K562 (cell line): ENCODE measurements around the gene LBHD1. TPM values are rescaled to one million over a fixed set of nuclear protein-coding genes. Genes with fewer than 3 reads are reported as not detected.

Experiments
- CCAR2 ChIP-seq: fragments of 200-400 bp; formaldehyde crosslinking; IDR thresholded peaks from 2 replicates; pipeline ENCODE4 v1.6.1; 2017; ENCODE audit warnings: mild to moderate bottlenecking, low read depth, low read length
- DNMT1 ChIP-seq: fragments of 450-650 bp; IDR thresholded peaks from 2 replicates; pipeline ENCODE4 v1.6.1; 2016; ENCODE audit warnings: antibody characterized with exemption, mild to moderate bottlenecking
- ELF4 ChIP-seq: fragments of 450-650 bp; formaldehyde crosslinking; IDR thresholded peaks from 2 replicates; pipeline ENCODE4 v1.4.0; 2022; ENCODE audit warnings: missing genetic modification characterization
- PCBP2 ChIP-seq: fragments of 200-400 bp; formaldehyde crosslinking; IDR thresholded peaks from 2 replicates; pipeline ENCODE4 v1.6.1; 2018; ENCODE audit warnings: low read length, low read depth, mild to moderate bottlenecking, moderate library complexity; ENCODE audit not compliant: poor library complexity, severe bottlenecking
- RB1 ChIP-seq: fragments of 450-650 bp; IDR thresholded peaks from 2 replicates; pipeline ENCODE4 v1.6.1; 2017; ENCODE audit warnings: low read depth, mild to moderate bottlenecking
- RBM15 ChIP-seq: fragments of 200-400 bp; formaldehyde crosslinking; IDR thresholded peaks from 2 replicates; pipeline ENCODE4 v1.6.1; 2018; ENCODE audit warnings: mild to moderate bottlenecking, low read length, moderate library complexity; ENCODE audit not compliant: insufficient read depth
- RUNX1 ChIP-seq: sonication (generic); IDR thresholded peaks from 2 replicates; pipeline ENCODE4 v1.6.1; 2016; ENCODE audit warnings: antibody characterized with exemption, low read depth
- SMARCA4 ChIP-seq: fragments of 450-650 bp; IDR thresholded peaks from 2 replicates; pipeline ENCODE4 v1.6.1; 2016
- STAT6 ChIP-seq: sonication (generic); formaldehyde crosslinking; IDR thresholded peaks from 2 replicates; pipeline ENCODE4 v1.8.1; 2023; ENCODE audit warnings: mild to moderate bottlenecking, missing genetic modification reagents
- ZBTB26 ChIP-seq: fragments of 450-650 bp; formaldehyde crosslinking; IDR thresholded peaks from 2 replicates; pipeline ENCODE4 v1.4.0; 2022; ENCODE audit warnings: missing genetic modification characterization
- ZC3H8 ChIP-seq: fragments of 450-650 bp; IDR thresholded peaks from 2 replicates; pipeline ENCODE4 v1.6.1; 2017
- ZNF316 ChIP-seq: fragments of 450-650 bp; IDR thresholded peaks from 2 replicates; pipeline ENCODE4 v1.6.1; 2016
- polyA plus RNA-seq, 8 experiments: library from polyadenylated mRNA; depleted of rRNA in 4 of 8; stranded (reverse) in 5 of 8; unstranded in 3 of 8; fragments of >200 nt; fragmentation: Nextera tagmentation in 2 of 8; fragmentation: Illumina TruSeq in 1 of 8; extraction: Ambion mirVana in 2 of 8; extraction: Trizol in 1 of 8; gene quantifications; 2 replicates each; pipeline versions ENCODE4 v1.2.1 to v1.2.3, GENCODE V29; 2011 to 2014; ENCODE audit warnings: inconsistent platforms in 1 of 8, missing spikeins in 1 of 8
- total RNA-seq, 7 experiments: library from RNA; depleted of rRNA in 6 of 7; stranded (reverse); fragments of >200 nt in 6 of 7; fragmentation: Illumina TruSeq in 2 of 7; extraction: Trizol in 2 of 7; gene quantifications; 2 replicates each; pipeline versions ENCODE4 v1.2.1 to v1.2.3, GENCODE V29; 2011 to 2021; ENCODE audit warnings: low replicate concordance in 1 of 7

The LBHD1 gene
- total and polyA plus RNA-seq, 9 of the 15 experiments (the other 6 are each of a cell fraction or from before 2014, with no cell fraction given): 2.6 to 28.0 (median 12.5) TPM

GRCh38 chr11:62621027-62621566 is 51.0 kb downstream of the LBHD1 start (continued):
- no peak for TF ChIP-seq STAT6 (CRISPR knock-in tag)
- TF ChIP-seq RUNX1: no peak
- 0 out of 2 replicates have a peak, but pooled peaks have one; percentile 32 for TF ChIP-seq ZC3H8
- peak; percentile 69 for TF ChIP-seq ZNF316
- TF ChIP-seq SMARCA4: 0 out of 2 replicates have a peak, but pooled peaks have one; percentile 15
- no peak for TF ChIP-seq DNMT1
- 0 out of 2 replicates have a peak, but pooled peaks have one; percentile 46 for TF ChIP-seq ZBTB26 (CRISPR knock-in tag)
- no peak for TF ChIP-seq RB1
- TF ChIP-seq ELF4 (CRISPR knock-in tag): 0 out of 2 replicates have a peak, but pooled peaks have one; percentile 29
- TF ChIP-seq CCAR2: no peak
- TF ChIP-seq PCBP2: no peak
- no peak for TF ChIP-seq RBM15
